ENCODE results near the gene RXRG.
A peak's percentile ranks its signal among the peaks of the same experiment; 100 is the strongest.

The RXRG gene

GRCh38 chr1:165395478-165395877 lies 49.4 kb downstream of the RXRG start:
- H3K36me3 ChIP-seq (ENCODE audit: insufficient read depth, low read length), result no peaks in the 10 kb centered on the region
- no peaks in the 10 kb centered on the region; the same call in 1 of the 2 replicates for H3K27me3 ChIP-seq (ENCODE audit: insufficient read depth, low read length)
- no peaks in the 10 kb centered on the region for H3K9me2 ChIP-seq (ENCODE audit: low read depth, low read length)
- TF ChIP-seq EZH2 (IDR thresholded peaks at IDR 0.05; ENCODE audit: borderline replicate concordance, low read length), result no peak
- no peak for TF ChIP-seq CTCF (IDR thresholded peaks at IDR 0.05; ENCODE audit: low read length)
- no peak overlapping the region for H2AFZ ChIP-seq (ENCODE audit: low read length)
- no peak overlapping the region for H3K4me3 ChIP-seq (ENCODE audit: low read depth, low read length, poor library complexity, severe bottlenecking)
- 0 out of 2 replicates have a peak, but pooled peaks cover 3% of the 10 kb centered on the region for H4K20me1 ChIP-seq (ENCODE audit: insufficient read depth, low read length)
- no peak overlapping the region for H3K9ac ChIP-seq (ENCODE audit: low read length)
- no peaks in the 10 kb centered on the region for H3K79me2 ChIP-seq (ENCODE audit: insufficient read depth, low read length)
- H3K27ac ChIP-seq (ENCODE audit: low read depth, low read length, poor library complexity, severe bottlenecking), result no peak overlapping the region
- H3K9me3 ChIP-seq (ENCODE audit: low read length), result no peaks in the 10 kb centered on the region
- H3K4me2 ChIP-seq (ENCODE audit: low read length), result no peak overlapping the region
- no peaks in the 10 kb centered on the region for H3K4me1 ChIP-seq (ENCODE audit: insufficient read depth, low read length, severe bottlenecking)
- no peaks in the 10 kb centered on the region for H3F3A ChIP-seq (ENCODE audit: insufficient read depth, low read length)

GRCh38 chr1:165392634-165393571 lies 52.0 kb downstream of the RXRG start:
- Histone ChIP-seq H3K27me3 (ENCODE audit: insufficient read depth, low read length) (peaks cover 7% of the 10 kb centered on the region; the same call in 1 of the 2 replicates), H2AFZ (ENCODE audit: low read length) (no peak overlapping the region), H3K4me3 (ENCODE audit: low read depth, low read length, poor library complexity, severe bottlenecking) (no peak overlapping the region), H3K27ac (ENCODE audit: low read depth, low read length, poor library complexity, severe bottlenecking) (no peak overlapping the region), H3K9me3 (ENCODE audit: low read length) (no peaks in the 10 kb centered on the region), H3K36me3 (ENCODE audit: insufficient read depth, low read length) (no peaks in the 10 kb centered on the region), H3K9me2 (ENCODE audit: low read depth, low read length) (no peaks in the 10 kb centered on the region), H3F3A (ENCODE audit: insufficient read depth, low read length) (no peaks in the 10 kb centered on the region), H3K4me2 (ENCODE audit: low read length) (no peak overlapping the region), H4K20me1 (ENCODE audit: insufficient read depth, low read length) (0 out of 2 replicates have a peak, but pooled peaks cover 3% of the 10 kb centered on the region), H3K79me2 (ENCODE audit: insufficient read depth, low read length) (no peaks in the 10 kb centered on the region), H3K4me1 (ENCODE audit: insufficient read depth, low read length, severe bottlenecking) (no peaks in the 10 kb centered on the region), H3K9ac (ENCODE audit: low read length) (no peak overlapping the region)
- peak; percentile 97 for TF ChIP-seq CTCF (IDR thresholded peaks at IDR 0.05; ENCODE audit: low read length)
- TF ChIP-seq EZH2 (IDR thresholded peaks at IDR 0.05; ENCODE audit: borderline replicate concordance, low read length), result no peak

- no peaks in the 10 kb centered on the region for H3F3A ChIP-seq (ENCODE audit: insufficient read depth, low read length)
- no peak overlapping the region for H3K4me3 ChIP-seq (ENCODE audit: low read depth, low read length, poor library complexity, severe bottlenecking)
- H3K36me3 ChIP-seq (ENCODE audit: insufficient read depth, low read length), result no peaks in the 10 kb centered on the region
- H3K79me2 ChIP-seq (ENCODE audit: insufficient read depth, low read length), result no peaks in the 10 kb centered on the region
- TF ChIP-seq CTCF (IDR thresholded peaks at IDR 0.05; ENCODE audit: low read length) (no peak), EZH2 (IDR thresholded peaks at IDR 0.05; ENCODE audit: borderline replicate concordance, low read length) (no peak)
- no peak overlapping the region for H3K4me2 ChIP-seq (ENCODE audit: low read length)
- no peaks in the 10 kb centered on the region for H3K9me2 ChIP-seq (ENCODE audit: low read depth, low read length)
- H3K27me3 ChIP-seq (ENCODE audit: insufficient read depth, low read length), result peaks cover 7% of the 10 kb centered on the region; the same call in 1 of the 2 replicates
- no peak overlapping the region for H3K27ac ChIP-seq (ENCODE audit: low read depth, low read length, poor library complexity, severe bottlenecking)
- H2AFZ ChIP-seq (ENCODE audit: low read length), result no peak overlapping the region
- H3K4me1 ChIP-seq (ENCODE audit: insufficient read depth, low read length, severe bottlenecking), result no peaks in the 10 kb centered on the region
- H4K20me1 ChIP-seq (ENCODE audit: insufficient read depth, low read length), result 0 out of 2 replicates have a peak, but pooled peaks cover 3% of the 10 kb centered on the region
- H3K9me3 ChIP-seq (ENCODE audit: low read length), result no peaks in the 10 kb centered on the region
- H3K9ac ChIP-seq (ENCODE audit: low read length), result no peak overlapping the region
Observed at GRCh38 chr1:165389609-165390008, 55.3 kb downstream of the RXRG start.
